Measurements from ENCODE around the gene HSPA1L. TPM values are rescaled to one million over a fixed set of nuclear protein-coding genes. Genes with fewer than 3 reads are reported as not detected.

Gene HSPA1L
- total RNA-seq, 2 donors from 2014 or later, result 1.2 to 1.5 TPM

DNA sequence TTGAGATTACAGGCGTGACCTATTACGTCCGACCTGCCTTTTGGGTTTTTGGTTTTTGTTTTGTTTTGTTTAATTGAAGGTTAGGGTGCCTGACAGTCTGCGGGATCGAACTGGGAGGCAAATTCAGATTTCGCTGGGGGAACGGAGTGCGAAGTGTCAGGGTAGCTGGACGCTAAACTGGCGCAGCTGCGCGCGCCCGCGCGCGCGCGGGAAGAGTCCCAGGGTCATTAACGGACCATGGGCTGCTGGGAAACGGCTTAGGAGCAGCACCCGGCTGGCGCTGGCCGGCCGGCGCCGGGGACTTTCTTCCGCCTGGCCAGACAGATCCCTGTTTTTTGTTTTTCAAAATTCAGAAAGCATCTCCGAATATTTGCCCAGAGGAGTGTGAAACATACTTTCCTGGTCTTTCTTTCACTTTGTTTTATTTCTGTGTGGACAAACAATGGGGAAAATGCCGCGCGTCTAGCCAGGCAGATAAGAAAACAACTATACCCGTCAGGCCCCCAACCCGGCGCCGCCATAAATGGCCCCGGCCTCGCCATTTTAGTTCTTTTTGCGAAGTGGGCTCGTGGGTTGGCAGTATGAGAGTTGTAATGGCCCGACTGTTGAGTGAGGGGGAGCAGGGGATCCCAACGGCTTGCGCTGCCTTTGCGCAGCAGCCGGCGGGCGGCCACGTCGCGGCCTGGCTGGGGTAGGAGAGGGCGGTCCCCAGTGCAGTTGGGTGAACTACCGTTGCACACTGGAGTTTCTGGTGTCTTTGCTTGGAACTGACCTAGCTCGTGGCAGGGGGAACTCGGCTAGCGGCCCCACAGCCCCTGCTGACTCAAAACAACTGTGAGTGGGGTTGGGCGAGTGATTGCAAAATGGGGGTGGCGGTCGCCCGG lies 19.5 kb upstream of the HSPA1L start:
- Histone ChIP-seq H3K4me3 (ENCODE audit: low read length) (peak overlapping the region; percentile 96), H3K4me1 (ENCODE audit: control insufficient read depth, insufficient read depth, low read length) (no peaks in the 10 kb centered on the region), H3K27me3 (ENCODE audit: control insufficient read depth, insufficient read depth, low read length, poor library complexity, severe bottlenecking) (no peaks in the 10 kb centered on the region), H3K9ac (ENCODE audit: extremely low read depth, low read length, poor library complexity, severe bottlenecking) (peak overlapping the region; percentile 90), H3K27ac (ENCODE audit: low read depth, low read length) (peak overlapping the region; percentile 97), H3K36me3 (ENCODE audit: control insufficient read depth, insufficient read depth, low read length) (peaks cover 37% of the 10 kb centered on the region), H3K9me3 (ENCODE audit: control insufficient read depth, low read length) (no peaks in the 10 kb centered on the region)
- Mint-ChIP-seq H3K9me3 (no peaks in the 10 kb centered on the region), H3K36me3 (ENCODE audit: low read depth) (peaks cover 44% of the 10 kb centered on the region), H3K4me3 (peak overlapping the region; percentile 100), H3K4me1 (peaks cover 21% of the 10 kb centered on the region), H3K27me3 (ENCODE audit: insufficient read depth) (no peaks in the 10 kb centered on the region), H3K27ac (peak overlapping the region; percentile 99)
- TF ChIP-seq, protein P1, sequence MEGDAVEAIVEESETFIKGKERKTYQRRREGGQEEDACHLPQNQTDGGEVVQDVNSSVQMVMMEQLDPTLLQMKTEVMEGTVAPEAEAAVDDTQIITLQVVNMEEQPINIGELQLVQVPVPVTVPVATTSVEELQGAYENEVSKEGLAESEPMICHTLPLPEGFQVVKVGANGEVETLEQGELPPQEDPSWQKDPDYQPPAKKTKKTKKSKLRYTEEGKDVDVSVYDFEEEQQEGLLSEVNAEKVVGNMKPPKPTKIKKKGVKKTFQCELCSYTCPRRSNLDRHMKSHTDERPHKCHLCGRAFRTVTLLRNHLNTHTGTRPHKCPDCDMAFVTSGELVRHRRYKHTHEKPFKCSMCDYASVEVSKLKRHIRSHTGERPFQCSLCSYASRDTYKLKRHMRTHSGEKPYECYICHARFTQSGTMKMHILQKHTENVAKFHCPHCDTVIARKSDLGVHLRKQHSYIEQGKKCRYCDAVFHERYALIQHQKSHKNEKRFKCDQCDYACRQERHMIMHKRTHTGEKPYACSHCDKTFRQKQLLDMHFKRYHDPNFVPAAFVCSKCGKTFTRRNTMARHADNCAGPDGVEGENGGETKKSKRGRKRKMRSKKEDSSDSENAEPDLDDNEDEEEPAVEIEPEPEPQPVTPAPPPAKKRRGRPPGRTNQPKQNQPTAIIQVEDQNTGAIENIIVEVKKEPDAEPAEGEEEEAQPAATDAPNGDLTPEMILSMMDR (conservative IDR thresholded peaks at IDR 0.05), result no peak
- peak; percentile 90 for DNase-seq
- WGBS, 2 experiments (ENCODE audit: insufficient coverage in 1 of 2, insufficient read length in 1 of 2), result 1 to 2% methylated on average over 47 to 59 of the region's 59 CpGs

DNA sequence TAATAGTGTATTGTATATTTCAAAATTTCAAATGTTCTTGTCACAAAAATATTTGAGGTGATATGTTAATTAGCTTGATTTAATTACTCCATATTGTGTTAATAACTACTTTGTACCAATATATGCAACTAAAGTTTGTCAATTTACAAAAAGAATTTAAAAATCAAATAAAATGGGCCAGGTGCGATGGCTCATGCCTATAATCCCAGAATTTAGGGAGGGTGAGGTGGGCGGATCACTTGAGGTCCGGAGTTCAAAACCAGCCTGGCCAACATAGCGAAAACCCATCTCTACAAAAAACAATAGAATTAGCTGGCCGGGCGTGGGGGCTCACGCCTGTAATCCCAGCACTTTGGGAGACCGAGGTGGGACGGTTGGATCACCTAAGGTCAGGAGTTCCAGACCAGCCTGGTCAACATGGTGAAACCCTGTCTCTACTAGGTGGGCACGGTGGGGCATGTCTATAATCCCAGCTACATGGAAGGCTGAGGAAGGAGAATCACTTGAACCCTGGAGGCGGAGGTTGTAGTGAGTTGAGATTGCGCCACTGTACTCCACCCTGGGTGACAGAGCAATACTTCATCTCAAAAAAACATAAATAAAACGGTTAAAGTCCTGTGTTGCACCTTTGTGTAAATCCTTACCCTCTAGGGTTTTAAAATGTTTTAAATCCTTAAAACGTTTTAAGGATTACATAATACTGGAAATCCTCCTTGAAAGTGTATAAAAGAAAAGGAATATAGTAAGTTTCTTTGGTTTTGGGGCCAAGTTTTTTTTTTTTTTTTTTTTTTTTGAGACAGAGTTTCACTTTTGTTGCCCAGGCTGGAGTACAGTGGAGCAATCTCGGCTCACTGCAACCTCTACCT lies 16.5 kb upstream of the HSPA1L start:
- DNase-seq, result no peak

DNA sequence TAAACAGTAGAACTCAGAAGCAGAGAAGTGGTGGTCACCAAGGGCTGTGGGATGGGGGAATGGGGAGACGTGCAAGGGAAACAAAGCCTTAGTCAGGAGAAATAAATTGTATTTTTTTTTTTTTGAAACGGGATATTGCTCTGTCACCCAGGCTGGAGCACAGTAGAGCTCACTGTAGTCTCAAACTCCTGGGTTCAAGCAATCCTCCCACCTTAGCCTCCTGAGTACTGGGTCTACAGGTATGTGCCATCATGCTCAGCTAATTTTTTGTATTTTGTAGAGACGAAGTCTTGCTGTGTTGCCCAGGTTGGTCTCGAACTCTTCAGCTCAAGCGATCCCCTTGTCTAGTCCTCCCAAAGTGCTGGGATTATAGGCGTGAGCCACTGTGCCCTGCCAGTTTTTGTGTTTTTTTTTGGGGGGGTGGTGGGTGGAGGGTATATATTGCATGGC lies 15.8 kb upstream of the HSPA1L start:
- TF ChIP-seq, protein P1 (conservative IDR thresholded peaks at IDR 0.05), result no peak
- 86 to 92% methylated on average over 6 of the region's 6 CpGs for WGBS, 2 experiments (ENCODE audit: insufficient coverage in 1 of 2, insufficient read length in 1 of 2)
- H3K27me3 ChIP-seq (ENCODE audit: control insufficient read depth, insufficient read depth, low read length, poor library complexity, severe bottlenecking), result no peaks in the 10 kb centered on the region
- H3K9me3 ChIP-seq (ENCODE audit: control insufficient read depth, low read length), result no peaks in the 10 kb centered on the region
- Mint-ChIP-seq H3K36me3 (ENCODE audit: low read depth) (peaks cover 8% of the 10 kb centered on the region), H3K4me3 (peak overlapping the region; percentile 68), H3K27ac (peak overlapping the region; percentile 91), H3K9me3 (no peaks in the 10 kb centered on the region), H3K27me3 (ENCODE audit: insufficient read depth) (no peaks in the 10 kb centered on the region), H3K4me1 (peaks cover 12% of the 10 kb centered on the region)
- H3K27ac ChIP-seq (ENCODE audit: low read depth, low read length), result no peak overlapping the region
- no peak for DNase-seq
- H3K36me3 ChIP-seq (ENCODE audit: control insufficient read depth, insufficient read depth, low read length), result peaks cover 1% of the 10 kb centered on the region
- H3K9ac ChIP-seq (ENCODE audit: extremely low read depth, low read length, poor library complexity, severe bottlenecking), result peak overlapping the region; percentile 74
- H3K4me1 ChIP-seq (ENCODE audit: control insufficient read depth, insufficient read depth, low read length), result no peaks in the 10 kb centered on the region
- H3K4me3 ChIP-seq (ENCODE audit: low read length), result peak overlapping the region; percentile 95

More for the DNA sequence above, 16.5 kb upstream of the HSPA1L start:
- H3K9ac ChIP-seq (ENCODE audit: extremely low read depth, low read length, poor library complexity, severe bottlenecking), result no peak overlapping the region
- no peak overlapping the region for H3K27ac ChIP-seq (ENCODE audit: low read depth, low read length)
- H3K4me1 Mint-ChIP-seq, result peaks cover 14% of the 10 kb centered on the region
- H3K4me3 Mint-ChIP-seq, result peak overlapping the region; percentile 68
- WGBS, 2 experiments (ENCODE audit: insufficient coverage in 1 of 2, insufficient read length in 1 of 2), result 96% methylated on average over 8 to 15 of the region's 15 CpGs
- H3K36me3 Mint-ChIP-seq (ENCODE audit: low read depth), result peaks cover 15% of the 10 kb centered on the region
- no peaks in the 10 kb centered on the region for H3K9me3 Mint-ChIP-seq
- no peaks in the 10 kb centered on the region for H3K27me3 Mint-ChIP-seq (ENCODE audit: insufficient read depth)
- no peaks in the 10 kb centered on the region for H3K27me3 ChIP-seq (ENCODE audit: control insufficient read depth, insufficient read depth, low read length, poor library complexity, severe bottlenecking)
- TF ChIP-seq, protein P1 (conservative IDR thresholded peaks at IDR 0.05), result no peak
- no peaks in the 10 kb centered on the region for H3K4me1 ChIP-seq (ENCODE audit: control insufficient read depth, insufficient read depth, low read length)
- H3K36me3 ChIP-seq (ENCODE audit: control insufficient read depth, insufficient read depth, low read length), result peaks cover 8% of the 10 kb centered on the region
- H3K27ac Mint-ChIP-seq, result no peak overlapping the region
- H3K4me3 ChIP-seq (ENCODE audit: low read length), result peak overlapping the region; percentile 95
- H3K9me3 ChIP-seq (ENCODE audit: control insufficient read depth, low read length), result no peaks in the 10 kb centered on the region

All from endodermal cell (in vitro differentiated cells).